Measurements from ENCODE around the gene PLXNA2.

The PLXNA2 gene

GRCh38 chr1:208108213-208108608, 136.0 kb downstream of the PLXNA2 start:
- FAIRE-seq, result no peak

GRCh38 chr1:208107425-208108212, 136.6 kb downstream of the PLXNA2 start:
- no peak for FAIRE-seq

GRCh38 chr1:208106218-208106617, 138.0 kb downstream of the PLXNA2 start:
- FAIRE-seq, result no peak

GRCh38 chr1:208105756-208106155, 138.4 kb downstream of the PLXNA2 start:
- no peak for FAIRE-seq

- no peak for FAIRE-seq
These were observed 140.3 kb downstream of the PLXNA2 start for GRCh38 chr1:208103597-208104513.

- FAIRE-seq, result no peak
These were observed 142.3 kb downstream of the PLXNA2 start for GRCh38 chr1:208101661-208102431.

- no peak for FAIRE-seq
These were observed 143.3 kb downstream of the PLXNA2 start for GRCh38 chr1:208100906-208101305.

- no peak for FAIRE-seq
These were observed 144.1 kb downstream of the PLXNA2 start for GRCh38 chr1:208100106-208100505.

- no peak for FAIRE-seq
These were observed 145.4 kb downstream of the PLXNA2 start for GRCh38 chr1:208098773-208099172.

GRCh38 chr1:208093754-208094719, 150.1 kb downstream of the PLXNA2 start:
- no peak for FAIRE-seq

- no peak for FAIRE-seq
These were observed 151.1 kb downstream of the PLXNA2 start for GRCh38 chr1:208093046-208093445.

- FAIRE-seq, result no peak
These were observed 153.5 kb downstream of the PLXNA2 start for GRCh38 chr1:208090388-208091301.

GRCh38 chr1:208089761-208090370, 154.3 kb downstream of the PLXNA2 start:
- FAIRE-seq, result no peak

GRCh38 chr1:208089149-208089548, 155.0 kb downstream of the PLXNA2 start:
- FAIRE-seq, result no peak

GRCh38 chr1:208088319-208088718, 155.9 kb downstream of the PLXNA2 start:
- no peak for FAIRE-seq

GRCh38 chr1:208085655-208086515, 158.3 kb downstream of the PLXNA2 start:
- no peak for FAIRE-seq

GRCh38 chr1:208084764-208085163, 159.4 kb downstream of the PLXNA2 start:
- FAIRE-seq, result no peak

- FAIRE-seq, result no peak
These were observed 160.0 kb downstream of the PLXNA2 start for GRCh38 chr1:208084220-208084619.

GRCh38 chr1:208083715-208084085, 160.5 kb downstream of the PLXNA2 start:
- no peak for FAIRE-seq
